Esophagus muscularis mucosa (tissue), 4 donors: ENCODE results near the gene PLET1. TPM values are rescaled to one million over a fixed set of nuclear protein-coding genes. Genes with fewer than 3 reads are reported as not detected.

ENCODE experiments used
- DNase-seq: peaks from one replicate; pipeline ENCODE4 v3.0.0-alpha.2; 2017; ENCODE audit errors: extremely low spot score
- H3K27ac ChIP-seq, 4 donors: fragments of 200-600 bp; sonication (generic); replicated peaks in 1 of 4; 1 replicate in 3 of 4; 2 replicates in 1 of 4; pipeline ENCODE4 v1.5.1; 2016 to 2019; ENCODE audit warnings: mild to moderate bottlenecking in 1 of 4
- H3K27me3 ChIP-seq, 4 donors: fragments of 200-600 bp; sonication (generic); one replicate each; pipeline versions ENCODE4 v1.5.1 to v1.6.0; 2016 to 2019
- H3K36me3 ChIP-seq, 4 donors: fragments of 200-600 bp; sonication (generic); one replicate each; pipeline ENCODE4 v1.5.1; 2016 to 2019
- H3K4me1 ChIP-seq, 4 donors: fragments of 200-600 bp; sonication (generic); one replicate each; pipeline ENCODE4 v1.5.1; 2016 to 2019
- H3K4me3 ChIP-seq, 4 donors: fragments of 200-600 bp; sonication (generic); 1 replicate in 2 of 4; 2 replicates in 2 of 4; pipeline ENCODE4 v1.5.1; 2016 to 2019; ENCODE audit warnings: mild to moderate bottlenecking in 4 of 4, moderate library complexity in 1 of 4
- H3K9me3 ChIP-seq, 4 donors: fragments of 200-600 bp; sonication (generic); 1 replicate in 3 of 4; 2 replicates in 1 of 4; pipeline ENCODE4 v1.5.1; 2016 to 2019
- CTCF ChIP-seq, 3 experiments: fragments of 200-600 bp in 2 of 3; fragments of 450-650 bp in 1 of 3; sonication (generic) in 2 of 3; IDR thresholded peaks; one replicate each; pipeline ENCODE4 v1.5.1; 2017 to 2019; ENCODE audit warnings: antibody characterized with exemption in 3 of 3, mild to moderate bottlenecking in 2 of 3, moderate library complexity in 1 of 3
- EP300 ChIP-seq: sonication (generic); formaldehyde crosslinking; IDR thresholded peaks from one replicate; pipeline ENCODE4 v1.6.1; 2017; ENCODE audit warnings: antibody characterized with exemption
- POLR2A ChIP-seq: fragments of 450-650 bp; IDR thresholded peaks from one replicate; pipeline ENCODE4 v1.6.1; 2017; ENCODE audit warnings: antibody characterized with exemption, moderate library complexity, mild to moderate bottlenecking, low read depth
- POLR2AphosphoS5 ChIP-seq, 2 donors: sonication (generic); formaldehyde crosslinking; IDR thresholded peaks; one replicate each; pipeline ENCODE4 v1.6.1; 2017; ENCODE audit warnings: antibody characterized with exemption in 2 of 2
- WGBS: methylation state at CpG from one replicate; pipeline ENCODE4 v1.1.5; 2018; 5-methylcytosine and 5-hydroxymethylcytosine counted together
- intact Hi-C: fragments of 100-400 bp; cut with DNase I; formaldehyde crosslinking; loops from one replicate; pipeline ENCODE4 v1.15.1; 2023
- total RNA-seq, 4 donors: library from RNA; depleted of rRNA; stranded (reverse); fragments of >200 nt; gene quantifications; one replicate each; pipeline versions ENCODE4 v1.1.0 to v1.2.1, GENCODE V29; 2016

PLET1 gene
- total RNA-seq, 4 donors from 2014 or later = not detected

- no peak for DNase-seq
- intact Hi-C loops = no loop called here
Observed at GRCh38 chr11:112221274-112221835, 39.3 kb downstream of the PLET1 start.

GRCh38 chr11:112219476-112220232 lies 41.0 kb downstream of the PLET1 start:
- Histone ChIP-seq H3K4me1 (peaks cover 0 to 28% (median 16%) of the 10 kb centered on the region in 4 donors), H3K36me3 (peaks cover 0 to 34% (median 4%) of the 10 kb centered on the region in 4 donors), H3K9me3 (no peaks in the 10 kb centered on the region), H3K4me3 (no peak overlapping the region), H3K27ac (no peak overlapping the region), H3K27me3 (no peaks in the 10 kb centered on the region)
- WGBS = 33% methylated on average over 7 of the region's 7 CpGs
- peak; percentile 77 to 90 (median 88) for TF ChIP-seq CTCF (IDR thresholded peaks at IDR 0.05)
- TF ChIP-seq POLR2AphosphoS5 (IDR thresholded peaks at IDR 0.05) = no peak
- no peak for TF ChIP-seq POLR2A
- DNase-seq = no peak
- intact Hi-C loops = loop anchor here (1.0 to 10.0 kb wide), 2 partner anchors 61 to 1075 kb away; no protein-coding TSS in a partner anchor

More at GRCh38 chr11:112221274-112221835, 39.3 kb downstream of the PLET1 start:
- Histone ChIP-seq H3K36me3 (peaks cover 0 to 29% (median 4%) of the 10 kb centered on the region in 4 donors), H3K27me3 (no peaks in the 10 kb centered on the region), H3K4me1 (peaks cover 0 to 34% (median 22%) of the 10 kb centered on the region in 4 donors), H3K4me3 (no peak overlapping the region), H3K9me3 (no peaks in the 10 kb centered on the region), H3K27ac (peak overlapping the region; percentile 12 to 61 (median 43))
- 54% methylated on average over 3 of the region's 3 CpGs for WGBS
- TF ChIP-seq CTCF (IDR thresholded peaks at IDR 0.05) = no peak
- no peak for TF ChIP-seq EP300
- no peak for TF ChIP-seq POLR2AphosphoS5 (IDR thresholded peaks at IDR 0.05)
- no peak for TF ChIP-seq POLR2A

GRCh38 chr11:112216561-112217105 lies 44.0 kb downstream of the PLET1 start:
- WGBS = 88% methylated on average over 1 of the region's 1 CpG
- no peak overlapping the region for H3K4me3 ChIP-seq
- intact Hi-C loops = loop anchor here (10.0 kb wide), 1 partner anchor 1078 kb away; no protein-coding TSS in a partner anchor
- H3K4me1 ChIP-seq = peaks cover 0 to 15% (median 10%) of the 10 kb centered on the region in 4 donors
- H3K36me3 ChIP-seq = peaks cover 0 to 30% (median 4%) of the 10 kb centered on the region in 4 donors
- no peak for DNase-seq
- H3K27me3 ChIP-seq = no peaks in the 10 kb centered on the region
- no peaks in the 10 kb centered on the region for H3K9me3 ChIP-seq
- no peak overlapping the region for H3K27ac ChIP-seq
- no peak for TF ChIP-seq POLR2A
- no peak for TF ChIP-seq EP300
- TF ChIP-seq CTCF (IDR thresholded peaks at IDR 0.05) = no peak
- no peak for TF ChIP-seq POLR2AphosphoS5 (IDR thresholded peaks at IDR 0.05)

- WGBS = 94% methylated on average over 6 of the region's 6 CpGs
- TF ChIP-seq POLR2A = no peak
- no peak for TF ChIP-seq EP300
- no peak for TF ChIP-seq POLR2AphosphoS5 (IDR thresholded peaks at IDR 0.05)
- TF ChIP-seq CTCF (IDR thresholded peaks at IDR 0.05) = no peak
- intact Hi-C loops = loop anchor here (10.0 kb wide), 1 partner anchor 1079 kb away; no protein-coding TSS in a partner anchor
Observed at GRCh38 chr11:112215621-112216020, 45.0 kb downstream of the PLET1 start.

More at GRCh38 chr11:112215621-112216020, 45.0 kb downstream of the PLET1 start:
- no peaks in the 10 kb centered on the region for H3K9me3 ChIP-seq
- no peaks in the 10 kb centered on the region for H3K27me3 ChIP-seq
- H3K36me3 ChIP-seq = peaks cover 0 to 30% (median 4%) of the 10 kb centered on the region in 4 donors
- no peak overlapping the region for H3K4me3 ChIP-seq
- no peak overlapping the region for H3K27ac ChIP-seq
- no peak for DNase-seq
- H3K4me1 ChIP-seq = peaks cover 0 to 5% (median 3%) of the 10 kb centered on the region in 4 donors
